ENCODE results near the gene RNF125.
A peak's percentile ranks its signal among the peaks of the same experiment; 100 is the strongest.
"Not testable (repeated sequence)": the region's sequence is repeated elsewhere in the genome, so short reads cannot be mapped to it uniquely, and the experiment has no call there.

The RNF125 gene

DNA sequence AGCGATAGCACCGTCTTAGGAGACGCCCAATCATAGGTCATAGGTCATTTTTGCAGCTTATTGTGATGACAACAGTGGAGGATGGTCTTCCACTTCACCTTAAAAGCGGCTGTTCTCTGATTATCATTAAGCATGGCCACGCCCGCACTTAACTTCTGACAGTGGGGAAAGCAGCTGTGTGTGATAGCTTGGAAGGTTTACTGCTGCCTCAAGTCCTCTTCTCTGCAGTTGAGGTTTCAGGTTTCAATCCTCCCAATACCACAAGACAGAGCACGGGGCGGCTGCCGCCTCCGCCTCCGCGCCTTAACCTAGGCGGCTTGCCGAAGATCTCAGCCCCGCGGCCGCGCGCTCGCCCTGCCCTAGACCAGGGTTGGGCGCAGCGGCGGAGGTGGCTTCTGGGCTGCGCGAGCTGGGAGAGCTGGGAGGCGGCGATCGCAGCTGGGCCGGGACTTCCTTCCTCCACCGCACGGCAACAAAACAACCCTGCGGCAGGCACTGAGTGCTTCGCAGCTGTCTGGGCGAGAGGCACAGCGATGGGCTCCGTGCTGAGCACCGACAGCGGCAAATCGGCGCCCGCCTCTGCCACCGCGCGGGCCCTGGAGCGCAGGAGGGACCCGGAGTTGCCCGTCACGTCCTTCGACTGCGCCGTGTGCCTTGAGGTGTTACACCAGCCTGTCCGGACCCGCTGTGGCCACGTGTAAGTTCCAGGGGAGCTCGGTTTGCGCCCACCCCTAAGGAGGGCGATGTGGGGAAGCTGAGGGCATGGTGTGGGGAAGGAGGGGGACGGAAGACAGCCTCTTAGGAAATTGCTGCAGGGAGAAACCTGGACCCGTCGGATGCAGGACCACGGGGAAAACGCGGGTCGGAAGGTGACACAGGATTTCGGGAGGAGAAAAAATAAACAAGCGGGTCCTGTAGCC lies at the start of gene RNF125:
Gene RNF125 (plus strand): TSS at position 495 of the 920 bp plus-strand sequence. CDS start 39 bp downstream, at position 534.
- peak; percentile 88 for DNase-seq

DNA sequence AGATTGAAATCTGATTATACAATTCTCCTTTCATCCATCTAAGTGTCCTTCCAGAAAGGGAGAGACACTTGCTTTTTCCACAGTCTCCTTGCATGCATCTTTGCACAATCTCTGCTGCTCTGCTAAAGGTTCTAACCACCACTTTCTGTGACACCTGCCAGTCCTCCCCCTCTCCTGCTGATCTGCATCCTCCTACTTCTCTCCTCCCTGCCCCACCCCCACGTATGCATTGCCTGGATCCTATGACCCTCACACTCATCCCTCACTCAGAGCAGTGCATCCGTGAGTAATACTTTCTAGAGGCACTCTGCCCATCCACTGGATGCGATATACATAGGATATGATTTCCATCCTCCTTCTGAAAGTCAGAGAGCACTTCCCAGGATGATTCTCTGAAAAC lies 48.0 kb upstream of the RNF125 start:
- no peak for DNase-seq

DNA sequence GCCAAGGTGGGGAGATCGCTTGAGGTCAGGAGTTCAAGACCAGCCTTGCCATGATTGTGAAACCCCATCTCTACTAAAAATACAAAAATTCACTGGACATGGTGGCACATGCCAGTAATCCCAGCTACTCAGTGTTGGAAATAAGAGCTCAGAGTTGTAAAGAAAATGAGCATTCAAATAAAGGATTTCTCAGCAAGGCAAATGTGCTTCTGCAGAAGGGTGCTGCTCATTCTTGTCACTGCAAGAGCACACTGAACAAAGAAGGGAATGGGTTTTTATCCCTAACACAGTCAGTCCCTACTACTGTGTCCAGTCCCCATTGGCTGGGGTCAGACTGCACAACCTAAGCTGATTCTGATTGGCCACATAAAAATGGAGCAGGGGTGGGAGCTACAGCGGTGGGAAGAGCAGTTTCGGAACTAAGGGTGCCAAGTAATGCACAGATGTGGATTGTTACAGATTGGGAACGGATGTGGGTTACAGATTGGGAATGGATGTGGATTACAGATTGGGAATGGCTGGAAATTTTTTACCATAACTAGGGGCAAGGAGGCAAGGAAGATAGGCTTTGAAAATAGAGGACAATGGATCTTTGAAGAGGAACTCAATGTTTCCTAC lies 44.6 kb upstream of the RNF125 start:
- DNase-seq: no peak

DNA sequence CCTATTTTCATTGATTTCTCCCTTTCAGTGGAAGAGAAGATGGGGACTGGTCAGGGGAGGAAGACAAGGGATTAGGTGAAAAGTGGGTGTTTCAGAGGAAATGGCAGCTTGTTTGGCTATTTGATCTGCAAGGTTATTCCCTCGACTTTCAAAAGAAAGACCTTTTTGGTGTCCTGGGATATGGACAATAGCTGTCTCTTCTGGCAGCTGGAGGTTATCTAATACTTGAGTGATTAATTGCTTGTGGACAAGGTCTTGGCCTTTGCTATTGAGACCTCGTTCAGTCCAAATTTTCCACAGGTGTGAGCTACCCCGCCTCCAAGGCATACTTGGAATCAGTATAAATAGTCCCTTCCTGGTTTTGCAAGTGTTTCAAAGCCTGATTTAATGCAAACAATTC lies 42.4 kb upstream of the RNF125 start:
- DNase-seq: no peak

DNA sequence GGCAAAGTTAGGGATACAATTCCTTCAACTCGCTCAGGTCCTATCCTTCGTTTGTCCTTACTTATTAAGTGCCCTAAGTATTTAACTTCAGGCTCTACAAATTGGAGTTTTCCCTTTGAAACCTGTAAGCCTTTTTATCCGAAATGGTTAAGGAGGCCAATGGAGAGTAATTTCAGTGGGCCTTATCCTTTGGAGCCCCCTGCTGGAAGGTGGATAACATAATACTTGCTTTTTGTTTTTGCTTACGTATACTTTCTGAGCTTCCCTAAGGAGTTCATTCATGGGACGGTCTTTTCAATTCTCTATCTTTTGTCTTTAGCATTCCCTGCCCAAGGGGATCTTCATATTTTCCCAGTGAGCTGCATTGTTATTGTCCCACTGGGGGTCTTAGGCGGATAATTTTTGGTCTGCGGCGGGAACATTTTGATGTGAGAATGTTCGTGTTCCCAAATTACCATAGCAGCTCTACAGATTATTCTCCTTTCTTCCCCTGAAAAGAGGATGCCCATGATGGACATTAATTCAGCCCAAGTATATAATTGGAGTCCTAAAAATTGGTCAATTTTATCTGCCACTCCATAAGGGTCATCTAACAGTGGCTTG lies 41.3 kb upstream of the RNF125 start:
- DNase-seq: peak; percentile 57

DNA sequence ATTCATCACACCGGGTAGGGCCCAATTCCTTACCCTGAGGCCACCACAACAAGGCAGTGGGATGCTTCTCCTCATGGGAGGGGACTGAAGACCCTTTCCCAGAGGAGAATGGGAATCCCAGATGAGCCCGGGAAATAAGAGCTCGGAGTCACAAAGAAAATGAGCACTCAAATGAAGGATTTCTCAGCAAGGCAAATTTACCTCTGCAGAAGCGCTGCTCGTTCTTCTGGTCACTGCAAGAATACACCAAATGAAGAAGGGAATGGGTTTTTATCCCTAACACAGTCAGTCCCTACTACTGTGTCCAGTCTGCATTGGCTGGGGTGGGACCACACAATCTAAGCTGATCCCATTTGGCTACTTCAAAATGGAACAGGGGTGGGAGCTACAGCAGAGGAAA lies 40.0 kb upstream of the RNF125 start:
- no peak for DNase-seq

DNA sequence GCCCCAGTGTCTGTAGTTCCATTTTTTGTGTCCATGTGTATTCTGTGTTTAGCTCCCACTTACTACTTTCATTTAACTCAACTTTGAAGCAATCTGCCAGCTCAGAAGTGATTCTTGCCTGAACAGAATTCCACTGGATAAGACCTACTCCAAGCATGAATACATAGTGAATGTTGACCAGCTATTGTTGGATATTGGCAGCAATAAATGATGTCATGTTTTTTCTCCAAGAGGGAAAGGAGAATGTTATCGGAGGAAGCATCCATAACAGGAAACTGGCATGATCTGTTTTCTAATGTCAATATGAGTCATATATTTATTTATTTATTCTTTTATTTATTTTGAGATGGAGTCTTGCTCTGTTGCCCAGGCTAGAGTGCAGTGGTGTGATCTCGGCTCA lies 38.9 kb upstream of the RNF125 start:
- DNase-seq: no peak

DNA sequence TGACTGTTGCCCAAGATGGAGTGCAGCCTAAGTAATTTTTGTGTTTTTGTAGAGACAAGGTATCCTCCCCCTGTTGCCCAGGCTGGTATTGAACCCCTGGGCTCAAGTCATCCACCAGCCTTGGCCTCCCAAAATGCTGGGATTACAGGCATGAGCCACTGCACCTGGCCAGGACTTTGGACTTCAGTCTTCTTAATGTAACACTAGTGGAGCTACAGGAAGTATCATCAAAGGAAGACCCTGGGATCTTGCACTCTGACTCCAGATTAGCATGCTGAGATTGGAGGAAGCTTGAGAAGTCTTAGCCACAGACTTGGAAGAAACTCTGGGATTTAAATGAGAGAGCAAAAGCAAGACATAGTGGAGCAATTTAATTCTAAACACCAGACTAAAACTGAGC lies 37.8 kb upstream of the RNF125 start:
- DNase-seq: no peak

DNA sequence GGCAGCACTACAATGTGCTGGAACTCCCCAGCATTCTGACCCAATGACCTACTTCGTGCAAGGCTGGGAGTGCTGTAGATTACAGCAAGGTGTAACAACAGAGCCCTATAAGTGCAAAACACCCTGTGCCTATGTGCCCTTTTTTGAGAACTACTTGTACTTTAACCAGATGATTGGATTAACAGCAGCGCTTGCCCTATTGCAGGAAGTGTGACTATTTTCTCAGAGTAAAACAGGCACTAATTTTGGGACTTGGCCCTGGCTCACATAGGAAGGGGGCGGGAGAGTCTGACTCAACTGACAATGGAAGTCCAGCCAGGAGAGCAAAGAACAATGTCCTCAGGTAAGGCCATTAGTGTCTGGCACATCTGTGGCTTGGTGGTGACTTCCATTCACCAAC lies 35.6 kb upstream of the RNF125 start:
- DNase-seq: no peak

DNA sequence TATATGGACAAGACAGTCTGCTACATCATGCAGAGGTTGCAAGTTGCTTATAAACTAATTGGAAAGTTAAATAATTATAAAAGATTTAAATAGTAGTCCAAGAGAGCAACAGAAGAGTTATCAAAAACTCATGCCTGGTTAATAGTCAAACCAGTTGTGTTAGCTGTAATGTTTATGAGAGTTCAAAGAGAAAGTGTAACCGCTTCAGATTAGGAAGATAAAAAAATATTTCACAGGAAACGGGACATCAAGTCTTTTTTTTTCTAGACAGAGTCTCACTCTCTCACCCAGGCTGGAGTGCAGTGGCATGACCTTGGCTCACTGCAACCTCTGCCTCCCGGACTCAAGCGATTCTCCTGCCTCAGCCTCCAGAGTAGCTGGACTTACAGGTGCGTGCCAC lies 34.6 kb upstream of the RNF125 start:
- peak; percentile 32 for DNase-seq

DNA sequence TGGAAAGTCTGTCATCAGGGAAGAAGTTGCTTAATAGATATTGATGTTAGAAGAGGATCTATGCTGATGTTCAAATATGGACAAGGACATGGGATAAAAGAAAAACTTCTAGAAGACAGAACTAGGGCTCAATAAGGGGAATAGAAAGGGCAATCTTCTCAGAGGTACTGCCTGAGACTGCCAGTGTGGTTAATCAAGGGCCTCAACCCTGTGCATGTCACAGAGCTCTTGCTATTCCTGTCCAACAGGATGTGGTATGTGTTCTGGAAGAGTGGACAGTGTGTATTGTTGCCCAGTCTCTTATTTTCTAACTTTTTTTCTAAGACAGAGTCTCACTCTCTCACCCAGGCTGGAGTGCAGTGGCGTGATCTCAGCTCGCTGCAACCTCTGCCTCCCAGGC lies 27.8 kb upstream of the RNF125 start:
- DNase-seq: no peak

DNA sequence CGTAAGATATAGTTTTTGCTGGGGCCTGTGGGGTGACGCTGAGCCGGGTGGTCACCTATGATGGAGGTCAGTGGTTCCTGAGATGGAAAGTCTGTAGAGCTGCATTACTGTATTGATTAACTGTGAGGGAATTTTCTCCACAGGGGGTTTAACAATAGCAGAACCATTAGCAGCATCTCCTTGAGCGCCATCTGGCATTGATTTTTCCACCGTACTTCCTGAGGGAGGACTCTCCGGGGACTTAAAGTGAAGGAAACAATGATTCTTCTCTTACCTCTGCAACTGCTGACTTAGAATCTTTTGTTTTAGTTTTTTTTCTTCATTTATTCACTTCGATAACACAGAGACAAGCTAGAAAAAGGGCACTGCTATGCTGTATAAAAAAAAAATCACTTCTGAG lies 22.6 kb upstream of the RNF125 start:
- no peak for DNase-seq

DNA sequence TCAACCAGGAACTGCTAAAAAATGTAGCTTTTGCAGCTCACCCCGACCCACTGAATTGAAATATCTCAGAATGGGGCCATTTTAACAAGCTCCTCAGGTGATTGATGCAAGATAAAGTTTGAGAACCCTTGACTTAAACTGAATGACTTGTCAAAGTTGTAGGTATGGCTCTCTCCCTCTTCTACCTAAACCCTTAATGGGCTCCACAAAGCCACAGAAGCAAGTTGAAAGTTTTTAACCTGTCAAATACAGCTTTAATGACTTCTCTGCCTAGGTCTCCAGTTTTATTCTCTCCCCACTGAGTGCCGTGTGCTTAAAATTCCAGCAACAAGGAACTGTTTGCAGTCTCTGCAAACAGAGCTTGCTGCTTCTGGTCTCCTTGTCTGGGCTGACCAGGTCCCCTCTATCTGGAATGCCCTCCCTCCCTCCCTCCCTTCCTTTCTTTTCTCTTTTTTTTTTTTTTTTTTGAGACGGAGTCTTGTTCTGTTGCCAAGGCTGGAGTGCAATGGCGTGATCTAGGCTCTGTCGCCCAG lies 19.7 kb upstream of the RNF125 start:
- no peak for DNase-seq

DNA sequence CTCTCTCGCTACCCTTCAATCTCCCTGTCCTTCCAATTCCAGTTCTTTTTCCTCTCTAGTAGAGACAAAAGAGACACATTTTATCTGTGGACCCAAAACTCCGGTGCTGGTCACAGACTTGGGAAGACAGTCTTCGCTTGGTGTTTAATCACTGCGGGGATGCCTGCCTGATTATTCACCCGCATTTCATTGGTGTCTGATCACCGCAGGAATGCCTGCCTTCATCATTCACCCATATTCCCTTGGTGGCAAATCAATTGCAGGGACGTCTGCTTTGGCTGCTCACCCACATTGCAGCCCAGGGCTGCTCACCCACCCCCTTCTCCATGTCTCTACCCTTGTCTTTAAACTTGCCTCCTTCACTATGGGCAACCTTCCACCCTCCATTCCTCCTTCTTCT lies 17.5 kb upstream of the RNF125 start:
- DNase-seq: not testable (repeated sequence)

DNA sequence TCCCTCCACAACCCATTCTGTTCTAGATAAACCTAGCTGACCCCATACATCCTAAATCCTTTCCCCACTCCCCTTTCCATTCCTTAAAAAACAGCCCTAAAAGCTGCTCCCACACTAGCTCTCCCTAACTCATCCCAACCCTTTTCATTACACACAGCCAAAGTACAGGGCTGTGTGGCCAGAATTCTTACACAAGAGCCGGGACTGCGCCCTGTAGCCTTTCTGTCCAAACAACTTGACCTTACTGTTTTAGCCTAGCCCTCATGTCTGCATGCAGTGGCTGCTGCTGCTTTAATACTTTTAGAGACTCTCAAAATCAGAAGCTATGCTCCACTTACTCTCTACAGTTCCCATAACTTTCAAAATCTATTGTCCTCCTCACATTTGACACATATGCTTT lies 14.8 kb upstream of the RNF125 start:
- DNase-seq: not testable (repeated sequence)

DNA sequence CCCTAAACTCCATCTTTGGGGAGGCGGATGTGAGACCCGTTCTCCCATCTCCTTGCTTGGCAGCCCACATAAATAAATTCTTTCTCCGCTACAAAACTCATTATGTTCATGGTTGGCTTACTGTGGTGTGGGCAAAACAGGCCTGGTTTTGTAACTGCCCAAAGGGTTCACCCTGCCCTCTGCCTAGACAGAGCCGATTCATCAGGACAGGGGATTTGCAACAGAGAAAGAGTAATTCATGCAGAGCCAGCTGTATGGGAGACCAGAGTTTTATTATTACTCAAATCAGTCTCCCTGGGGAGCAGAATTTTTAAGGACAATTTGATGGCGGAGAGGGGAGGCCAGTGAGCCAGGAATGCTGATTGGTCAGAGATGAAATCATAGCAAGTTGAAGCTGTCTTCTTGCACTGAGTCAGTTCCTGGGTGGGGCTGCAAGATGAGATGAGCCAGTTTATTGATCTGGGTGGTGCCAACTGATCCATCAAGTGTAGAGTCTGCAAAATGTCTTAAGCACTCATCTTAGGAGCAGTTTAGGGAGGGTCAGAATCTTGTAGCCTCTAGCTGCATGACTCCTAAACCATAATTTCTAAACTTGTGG lies 8.4 kb upstream of the RNF125 start:
- DNase-seq: no peak

DNA sequence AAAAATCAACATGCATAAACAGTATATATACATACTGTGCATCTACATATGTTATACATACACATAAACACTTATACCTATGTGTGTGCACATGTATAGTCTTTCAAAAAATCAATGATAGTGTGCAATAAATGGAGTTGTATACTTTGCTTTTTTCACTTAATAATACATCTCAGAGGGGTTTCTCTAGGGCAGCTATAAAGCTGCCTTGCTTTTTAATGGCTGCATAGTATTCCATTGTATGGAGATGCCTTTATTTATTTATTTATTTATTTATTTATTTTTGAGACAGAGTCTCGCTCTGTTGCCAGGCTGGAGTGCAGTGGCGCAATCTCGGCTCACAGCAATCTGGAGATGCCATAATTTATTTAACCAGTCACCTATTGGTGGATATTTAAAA lies 7.4 kb upstream of the RNF125 start:
- DNase-seq: no peak

DNA sequence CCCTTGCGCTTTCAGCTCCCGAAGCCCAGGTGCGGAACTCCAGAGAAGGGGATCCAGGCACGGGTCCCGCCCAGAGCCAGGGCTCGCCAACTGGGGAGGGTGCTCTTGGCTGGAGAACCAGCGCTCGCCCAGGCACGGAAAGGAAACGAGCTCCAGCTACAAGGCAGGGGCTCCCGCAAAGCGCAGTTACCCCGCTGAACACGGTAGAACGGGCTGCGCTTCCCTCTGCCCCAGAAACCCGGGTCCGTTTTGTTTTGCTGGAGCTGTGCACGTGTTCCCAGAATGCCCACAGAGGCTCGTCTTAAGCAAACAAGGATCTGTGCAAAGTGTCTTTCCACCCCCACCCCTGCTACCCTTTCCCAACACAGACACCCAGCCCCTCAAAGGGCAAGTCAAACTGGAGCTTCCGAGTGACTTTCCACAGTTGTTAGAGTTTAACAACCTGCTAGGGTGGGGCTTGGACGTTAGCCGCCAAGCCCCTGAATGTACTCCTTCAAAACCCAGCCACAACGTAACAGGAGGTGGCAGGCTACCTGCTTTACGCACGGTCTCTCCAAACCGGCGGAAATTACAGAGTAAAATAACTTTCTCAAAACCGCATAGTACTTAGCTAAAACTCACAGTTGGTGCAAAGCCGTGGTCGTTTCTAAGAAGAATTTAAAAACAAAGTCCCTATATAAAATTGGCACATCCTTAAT lies 775 bp downstream of the RNF125 start:
- DNase-seq: peak; percentile 75

DNA sequence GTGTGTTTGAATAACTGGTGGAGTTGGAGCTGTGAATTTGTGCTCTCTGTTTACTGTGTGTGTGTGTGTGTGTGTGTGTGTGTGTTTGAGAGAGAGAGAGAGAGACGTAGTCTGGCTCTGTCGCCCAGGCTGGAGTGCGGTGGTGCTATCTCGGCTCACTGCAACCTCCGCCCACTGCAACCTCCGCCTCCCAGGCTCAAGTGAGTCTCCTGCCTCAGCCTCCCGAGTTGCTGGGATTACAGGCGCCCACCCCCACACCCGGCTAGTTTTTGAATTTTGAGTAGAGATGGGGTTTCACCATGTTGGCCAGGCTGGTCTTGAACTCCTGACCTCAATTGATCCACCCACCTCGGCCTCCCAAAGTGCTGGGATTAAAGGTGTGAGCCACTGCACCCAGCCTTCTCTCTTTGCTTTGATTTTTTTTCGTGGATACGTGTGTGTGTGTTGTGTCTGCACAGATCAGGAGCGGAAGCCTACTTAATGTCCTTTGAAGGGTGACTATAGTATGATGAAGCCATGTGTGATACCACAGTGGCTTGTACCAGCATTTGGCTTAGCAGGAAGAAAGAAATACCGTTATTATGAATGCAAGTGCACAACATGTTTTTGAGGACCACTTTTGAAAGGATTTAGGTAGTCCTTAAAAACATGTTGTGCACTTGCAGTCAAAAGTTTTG lies 1.5 kb downstream of the RNF125 start:
- peak; percentile 72 for DNase-seq

DNA sequence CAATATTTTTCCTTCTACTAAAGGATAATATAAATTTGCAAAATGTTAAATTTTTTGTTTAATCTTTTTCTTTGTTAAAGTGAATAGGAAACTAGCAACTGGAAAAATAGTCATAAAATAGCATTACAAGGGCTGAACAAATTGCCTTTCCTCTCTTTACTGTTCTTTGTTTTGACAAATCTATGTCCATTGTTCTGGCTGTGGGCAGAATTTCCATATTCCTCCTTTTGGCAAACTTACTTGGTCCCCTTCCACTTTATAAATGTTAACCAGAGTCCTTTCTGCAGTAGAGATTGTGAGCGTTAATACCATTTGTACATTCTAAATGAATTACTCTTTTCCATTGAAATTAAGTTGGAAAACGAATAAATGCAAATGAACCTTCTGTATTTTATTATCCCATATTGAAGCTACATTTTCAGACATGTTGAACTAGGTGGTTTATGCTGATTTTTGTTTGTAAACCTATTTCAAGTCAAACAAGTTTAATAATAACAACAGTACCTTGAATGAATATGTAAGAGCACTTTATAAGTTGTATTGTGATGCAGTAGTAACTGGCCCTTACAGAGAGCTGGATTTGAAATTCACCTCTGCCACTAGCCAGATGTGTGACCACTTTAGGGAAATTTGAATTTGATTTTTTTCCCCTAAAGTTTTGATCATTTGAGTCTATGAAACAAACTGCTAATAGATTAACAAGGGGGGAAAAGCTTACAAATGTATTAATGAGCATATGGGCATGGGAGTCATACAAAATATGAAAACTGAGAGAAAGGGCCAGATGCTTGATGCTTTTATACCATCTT lies 3.3 kb downstream of the RNF125 start:
- no peak for DNase-seq

DNA sequence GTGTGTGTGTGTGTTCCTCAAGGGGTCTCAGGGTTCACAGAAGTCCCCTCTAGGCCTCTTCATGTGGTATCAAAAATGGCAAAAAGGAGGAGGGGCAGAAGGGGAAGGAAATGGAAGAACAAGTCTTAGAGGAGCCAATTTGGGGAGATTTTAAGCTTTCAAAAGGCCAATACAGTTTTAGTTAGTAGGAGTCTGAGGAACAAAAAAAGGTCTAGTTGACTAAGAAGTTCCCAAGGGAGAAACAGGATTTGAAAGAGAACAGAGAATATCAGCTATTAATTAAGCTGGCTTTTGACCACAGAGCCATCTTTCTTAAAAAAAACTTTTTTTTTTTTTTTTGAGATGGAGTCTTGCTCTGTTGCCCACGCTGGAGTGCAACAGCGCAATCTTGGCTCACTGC lies 7.1 kb downstream of the RNF125 start:
- DNase-seq: no peak
